Measurements from ENCODE around the gene NUP54.

GRCh38 chr4:76195326-76195725, 47.1 kb upstream of the NUP54 start:
- TF ChIP-seq LEF1 (IDR thresholded peaks at IDR 0.05; ENCODE audit: borderline replicate concordance) (no peak), SP1 (IDR thresholded peaks at IDR 0.05) (no peak), HDGF (IDR thresholded peaks at IDR 0.05; ENCODE audit: borderline replicate concordance) (no peak), TARDBP (IDR thresholded peaks at IDR 0.05) (no peak), ZNF384 (IDR thresholded peaks at IDR 0.05) (no peak)
